ENCODE results near the gene PLXNC1. TPM values are rescaled to one million over a fixed set of nuclear protein-coding genes. Genes with fewer than 3 reads are reported as not detected.

Gene PLXNC1
- total RNA-seq, 1 experiment from 2014 or later, result 1.3 TPM

DNA sequence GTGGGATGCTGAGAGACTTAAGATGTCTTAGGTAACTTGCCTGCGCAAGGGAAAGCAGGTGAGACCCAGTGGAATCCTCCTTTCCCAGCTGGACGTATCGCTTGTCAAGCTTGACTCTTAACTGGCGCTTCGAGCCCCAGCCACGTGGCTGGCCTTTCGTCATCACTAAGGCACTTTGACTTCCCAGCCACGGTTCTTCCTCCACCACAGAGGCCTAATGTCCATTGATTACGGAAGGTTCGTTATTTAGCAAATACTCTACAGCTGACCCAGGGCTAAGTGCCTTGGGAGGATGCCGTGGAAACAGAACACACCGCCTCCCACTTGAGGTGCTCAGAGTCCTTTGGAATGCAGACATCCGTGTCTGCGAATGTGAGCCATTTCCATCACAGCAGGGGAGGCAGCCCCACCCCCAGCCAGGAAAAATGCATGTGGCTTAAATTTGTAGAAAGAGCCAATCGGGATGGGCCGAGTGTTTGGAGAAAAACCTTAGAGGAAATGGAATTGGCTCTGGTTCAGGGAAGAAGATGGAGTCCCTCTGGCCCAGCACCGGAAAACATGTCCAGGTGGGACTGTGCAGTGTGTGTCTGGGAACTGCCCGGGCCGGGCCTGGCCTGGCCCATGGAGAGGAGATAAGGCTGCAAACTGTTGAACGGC is 115.7 kb downstream of the PLXNC1 start:
- Mint-ChIP-seq H3K4me1 (ENCODE audit: low read depth, unreplicated experiment) (no peaks in the 10 kb centered on the region), H3K4me3 (ENCODE audit: low read depth, unreplicated experiment) (no peak overlapping the region), H3K9me3 (ENCODE audit: low read depth, unreplicated experiment) (no peaks in the 10 kb centered on the region), H3K27ac (ENCODE audit: unreplicated experiment) (no peak overlapping the region), H3K36me3 (ENCODE audit: insufficient read depth, unreplicated experiment) (peaks cover 8% of the 10 kb centered on the region), H3K27me3 (ENCODE audit: unreplicated experiment) (no peaks in the 10 kb centered on the region)
- DNase-seq, result no peak
- TF ChIP-seq, protein P1, sequence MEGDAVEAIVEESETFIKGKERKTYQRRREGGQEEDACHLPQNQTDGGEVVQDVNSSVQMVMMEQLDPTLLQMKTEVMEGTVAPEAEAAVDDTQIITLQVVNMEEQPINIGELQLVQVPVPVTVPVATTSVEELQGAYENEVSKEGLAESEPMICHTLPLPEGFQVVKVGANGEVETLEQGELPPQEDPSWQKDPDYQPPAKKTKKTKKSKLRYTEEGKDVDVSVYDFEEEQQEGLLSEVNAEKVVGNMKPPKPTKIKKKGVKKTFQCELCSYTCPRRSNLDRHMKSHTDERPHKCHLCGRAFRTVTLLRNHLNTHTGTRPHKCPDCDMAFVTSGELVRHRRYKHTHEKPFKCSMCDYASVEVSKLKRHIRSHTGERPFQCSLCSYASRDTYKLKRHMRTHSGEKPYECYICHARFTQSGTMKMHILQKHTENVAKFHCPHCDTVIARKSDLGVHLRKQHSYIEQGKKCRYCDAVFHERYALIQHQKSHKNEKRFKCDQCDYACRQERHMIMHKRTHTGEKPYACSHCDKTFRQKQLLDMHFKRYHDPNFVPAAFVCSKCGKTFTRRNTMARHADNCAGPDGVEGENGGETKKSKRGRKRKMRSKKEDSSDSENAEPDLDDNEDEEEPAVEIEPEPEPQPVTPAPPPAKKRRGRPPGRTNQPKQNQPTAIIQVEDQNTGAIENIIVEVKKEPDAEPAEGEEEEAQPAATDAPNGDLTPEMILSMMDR (IDR thresholded peaks at IDR 0.05; ENCODE audit: unreplicated experiment), result no peak
- CTCF ChIA-PET, result no interaction called here
- BruUV-seq (replicated peaks), result no TSS peak
- intact Hi-C loops (cut with micrococcal nuclease; ENCODE audit: unreplicated experiment), result no loop called here

DNA sequence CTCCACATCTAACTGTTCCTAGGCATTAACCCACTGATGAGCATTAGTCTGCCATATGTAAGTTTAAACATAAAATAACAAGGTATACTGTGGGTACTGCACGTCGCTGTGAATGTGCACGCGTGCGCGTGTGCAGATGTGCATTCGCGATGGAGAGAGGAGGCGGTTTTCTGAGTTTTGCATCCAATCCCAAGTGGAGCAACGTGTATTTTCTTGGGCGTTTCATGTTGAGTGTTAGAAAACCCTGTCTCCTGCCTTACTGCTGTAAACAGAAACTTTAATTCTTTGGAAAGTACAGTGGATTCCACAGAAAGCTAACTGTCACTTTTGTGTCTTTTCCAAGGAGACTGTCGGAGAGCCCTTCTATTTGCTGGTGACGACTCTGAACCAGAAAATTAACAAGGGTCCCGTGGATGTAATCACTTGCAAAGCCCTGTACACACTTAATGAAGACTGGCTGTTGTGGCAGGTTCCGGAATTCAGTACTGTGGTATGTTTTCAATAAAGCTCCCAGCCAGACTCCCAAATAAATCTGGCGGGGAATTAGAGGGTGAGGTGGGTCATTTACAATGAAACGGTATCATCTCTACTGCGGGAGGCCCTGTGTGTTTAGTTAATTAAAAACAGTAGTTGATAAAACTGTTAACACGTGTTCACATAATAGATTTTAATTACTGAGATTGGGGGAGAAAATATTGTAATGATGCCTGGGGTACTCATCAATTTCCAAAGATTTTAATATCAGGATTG is 116.5 kb downstream of the PLXNC1 start:
- H3K27ac Mint-ChIP-seq (ENCODE audit: unreplicated experiment), result no peak overlapping the region
- no peak overlapping the region for H3K4me3 Mint-ChIP-seq (ENCODE audit: low read depth, unreplicated experiment)
- peaks cover 8% of the 10 kb centered on the region for H3K36me3 Mint-ChIP-seq (ENCODE audit: insufficient read depth, unreplicated experiment)
- DNase-seq, result no peak
- no peaks in the 10 kb centered on the region for H3K27me3 Mint-ChIP-seq (ENCODE audit: unreplicated experiment)
- no peaks in the 10 kb centered on the region for H3K9me3 Mint-ChIP-seq (ENCODE audit: low read depth, unreplicated experiment)
- no peaks in the 10 kb centered on the region for H3K4me1 Mint-ChIP-seq (ENCODE audit: low read depth, unreplicated experiment)
- TF ChIP-seq, protein P1 (IDR thresholded peaks at IDR 0.05; ENCODE audit: unreplicated experiment), result no peak
- CTCF ChIA-PET, result no interaction called here
- no TSS peak for BruUV-seq (replicated peaks)
- intact Hi-C loops (cut with micrococcal nuclease; ENCODE audit: unreplicated experiment), result no loop called here

DNA sequence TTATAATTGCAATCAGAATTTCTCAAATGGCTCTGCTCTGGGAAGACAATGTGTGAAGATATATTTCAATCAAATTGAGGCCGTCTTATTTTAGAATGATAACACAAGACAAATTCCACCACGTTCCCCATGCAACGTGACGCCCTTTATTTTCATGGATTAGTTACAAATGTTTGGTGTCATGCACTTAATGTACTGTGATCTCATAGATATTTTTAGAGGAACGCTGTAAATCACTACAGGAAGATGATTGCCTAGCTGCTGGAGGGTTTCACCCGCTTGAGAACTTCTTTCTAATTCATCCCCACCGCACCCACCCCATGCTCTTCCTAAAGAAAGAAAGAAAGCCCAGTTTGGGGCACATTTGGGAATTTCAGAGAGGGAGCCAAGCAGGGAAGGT is 117.2 kb downstream of the PLXNC1 start:
- H3K4me3 Mint-ChIP-seq (ENCODE audit: low read depth, unreplicated experiment), result no peak overlapping the region
- H3K27me3 Mint-ChIP-seq (ENCODE audit: unreplicated experiment), result no peaks in the 10 kb centered on the region
- intact Hi-C loops (cut with micrococcal nuclease; ENCODE audit: unreplicated experiment), result no loop called here
- H3K4me1 Mint-ChIP-seq (ENCODE audit: low read depth, unreplicated experiment), result no peaks in the 10 kb centered on the region
- peaks cover 8% of the 10 kb centered on the region for H3K36me3 Mint-ChIP-seq (ENCODE audit: insufficient read depth, unreplicated experiment)
- CTCF ChIA-PET, result interaction anchor here (0.7 kb wide), 1 partner anchor 93 kb away, joined by 3 read pairs; no protein-coding TSS in a partner anchor
- no TSS peak for BruUV-seq (replicated peaks)
- H3K27ac Mint-ChIP-seq (ENCODE audit: unreplicated experiment), result no peak overlapping the region
- TF ChIP-seq, protein P1 (IDR thresholded peaks at IDR 0.05; ENCODE audit: unreplicated experiment), result no peak
- DNase-seq, result no peak
- H3K9me3 Mint-ChIP-seq (ENCODE audit: low read depth, unreplicated experiment), result no peaks in the 10 kb centered on the region

DNA sequence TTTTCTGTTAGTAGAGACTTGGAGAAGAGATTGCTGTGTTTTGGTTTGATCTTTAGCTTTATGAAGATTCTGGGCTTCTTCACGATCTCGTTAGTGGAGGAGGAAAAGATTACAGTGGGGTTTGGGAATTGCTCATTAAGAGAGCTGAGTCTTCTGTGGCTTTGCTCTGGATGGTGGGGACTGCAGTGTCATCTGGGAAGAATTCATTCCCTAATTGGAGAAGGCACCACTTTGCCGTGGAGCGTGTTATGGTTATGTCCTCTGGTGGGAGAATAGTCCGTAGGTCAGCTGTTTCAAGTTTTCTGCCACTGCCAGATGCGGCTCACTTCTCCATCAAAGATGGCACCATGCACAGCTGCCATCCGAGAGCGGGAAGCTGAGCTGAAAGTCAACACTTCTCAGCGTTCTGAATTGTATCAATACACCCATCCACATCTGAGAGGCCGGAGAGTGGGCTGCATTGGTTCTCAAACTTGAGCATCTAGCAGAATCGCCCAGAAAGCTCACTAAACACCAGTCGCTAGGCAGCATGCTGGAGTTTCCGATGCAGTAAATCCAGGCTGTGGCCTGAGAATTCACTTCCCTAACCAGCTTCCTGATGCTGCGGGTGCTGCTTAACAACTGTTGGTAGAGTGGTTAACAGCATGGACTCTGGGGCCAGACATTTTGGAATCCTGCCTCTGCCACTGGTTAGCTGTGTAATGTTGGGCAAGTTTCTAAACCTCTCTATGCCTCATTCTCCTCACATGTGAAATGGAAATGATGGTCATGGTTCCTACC is 117.8 kb downstream of the PLXNC1 start:
- TF ChIP-seq, protein P1 (IDR thresholded peaks at IDR 0.05; ENCODE audit: unreplicated experiment), result no peak
- intact Hi-C loops (cut with micrococcal nuclease; ENCODE audit: unreplicated experiment), result no loop called here
- Mint-ChIP-seq H3K36me3 (ENCODE audit: insufficient read depth, unreplicated experiment) (peaks cover 8% of the 10 kb centered on the region), H3K27ac (ENCODE audit: unreplicated experiment) (no peak overlapping the region), H3K4me3 (ENCODE audit: low read depth, unreplicated experiment) (no peak overlapping the region), H3K9me3 (ENCODE audit: low read depth, unreplicated experiment) (no peaks in the 10 kb centered on the region), H3K4me1 (ENCODE audit: low read depth, unreplicated experiment) (no peaks in the 10 kb centered on the region), H3K27me3 (ENCODE audit: unreplicated experiment) (no peaks in the 10 kb centered on the region)
- BruUV-seq (replicated peaks), result no TSS peak
- CTCF ChIA-PET, result interaction anchor here (0.7 kb wide), 1 partner anchor 92 kb away, joined by 3 read pairs; no protein-coding TSS in a partner anchor
- no peak for DNase-seq

Measured in Calu3 (cell line).